ENCODE data around the gene ARIH2.

The ARIH2 gene

DNA sequence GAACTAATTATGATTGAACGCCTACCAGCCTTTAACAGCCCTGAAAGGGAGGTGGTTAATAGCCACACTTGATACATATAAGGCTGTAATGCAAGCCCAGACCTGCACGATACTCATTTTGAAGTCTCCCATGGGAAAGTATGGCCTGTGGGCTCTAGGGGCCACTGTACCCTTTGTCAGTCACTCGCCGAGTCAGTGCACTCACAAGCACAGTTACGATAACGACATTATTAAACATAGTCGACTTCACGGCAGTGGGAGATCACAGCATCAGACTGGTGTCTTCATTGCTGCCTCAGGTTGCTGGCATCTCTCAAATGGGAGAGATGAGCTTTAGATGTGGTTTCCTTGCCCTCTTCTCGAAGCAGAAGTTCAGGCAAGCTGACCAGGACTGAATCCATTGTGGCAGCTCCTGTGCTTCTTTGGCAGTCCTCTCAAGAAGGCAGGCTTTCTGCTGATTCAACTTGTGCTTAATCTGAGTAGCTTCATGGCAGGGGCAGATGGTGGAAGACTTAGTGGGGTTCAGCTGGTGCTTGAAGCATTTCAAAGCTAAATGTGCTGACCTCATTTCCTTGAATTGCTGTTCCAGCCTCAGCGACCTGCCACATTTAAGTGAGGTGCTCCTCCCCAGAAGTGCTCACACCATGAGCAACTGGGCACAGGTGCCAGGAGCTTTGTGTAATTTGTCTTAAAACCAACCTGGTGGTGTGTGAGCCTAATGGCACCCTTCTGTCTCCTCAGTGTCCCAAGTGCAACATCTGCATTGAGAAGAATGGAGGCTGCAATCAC lies 55.6 kb downstream of the ARIH2 start:
- no peak for DNase-seq (ENCODE audit: low read depth in 2 of 2)

DNA sequence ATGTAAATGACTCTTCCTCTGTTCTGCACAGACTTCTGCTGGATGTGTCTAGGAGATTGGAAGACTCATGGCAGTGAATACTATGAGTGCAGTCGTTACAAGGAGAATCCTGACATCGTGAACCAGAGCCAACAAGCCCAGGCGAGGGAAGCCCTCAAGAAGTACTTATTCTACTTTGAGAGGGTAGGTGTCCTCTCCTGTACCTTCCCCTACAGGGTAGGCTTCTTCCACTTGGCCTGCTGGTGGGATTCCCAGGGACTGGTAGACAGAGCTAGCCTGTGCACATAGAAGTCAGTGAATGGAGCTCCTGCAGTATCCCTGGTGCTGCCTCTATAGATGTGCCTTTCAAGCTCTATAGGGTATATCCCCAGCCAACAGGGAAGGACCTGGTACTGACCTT lies 60.8 kb downstream of the ARIH2 start:
- DNase-seq (ENCODE audit: low read depth in 2 of 2), result no peak

GRCh38 chr3:48980295-48980694 lies 61.7 kb downstream of the ARIH2 start:
- no peak for DNase-seq (ENCODE audit: low read depth in 2 of 2)

GRCh38 chr3:48982016-48982415 lies 63.4 kb downstream of the ARIH2 start:
- no peak for DNase-seq (ENCODE audit: low read depth in 2 of 2)

DNA sequence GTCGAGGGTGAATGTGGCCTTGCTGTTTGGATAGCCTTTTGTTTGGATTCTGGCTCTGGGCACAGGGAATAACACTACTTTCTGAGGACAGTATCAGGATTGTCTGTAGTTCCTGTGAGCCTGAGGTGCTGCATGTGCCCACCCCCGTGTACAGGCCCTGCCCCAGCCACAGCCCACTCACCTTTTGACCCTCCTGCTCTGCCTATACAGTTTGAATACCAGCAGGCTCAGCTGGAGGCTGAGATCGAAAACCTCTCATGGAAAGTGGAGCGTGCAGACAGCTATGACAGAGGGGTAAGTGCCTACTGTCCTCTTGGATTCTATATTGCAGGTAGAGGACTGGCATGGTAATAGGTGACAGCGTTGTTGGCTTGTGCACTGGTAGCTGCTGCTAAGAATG lies 64.0 kb downstream of the ARIH2 start:
- DNase-seq (ENCODE audit: low read depth in 2 of 2), result no peak

- no peak for DNase-seq (ENCODE audit: low read depth in 2 of 2)
These were observed 64.5 kb downstream of the ARIH2 start for GRCh38 chr3:48983096-48983495.

DNA sequence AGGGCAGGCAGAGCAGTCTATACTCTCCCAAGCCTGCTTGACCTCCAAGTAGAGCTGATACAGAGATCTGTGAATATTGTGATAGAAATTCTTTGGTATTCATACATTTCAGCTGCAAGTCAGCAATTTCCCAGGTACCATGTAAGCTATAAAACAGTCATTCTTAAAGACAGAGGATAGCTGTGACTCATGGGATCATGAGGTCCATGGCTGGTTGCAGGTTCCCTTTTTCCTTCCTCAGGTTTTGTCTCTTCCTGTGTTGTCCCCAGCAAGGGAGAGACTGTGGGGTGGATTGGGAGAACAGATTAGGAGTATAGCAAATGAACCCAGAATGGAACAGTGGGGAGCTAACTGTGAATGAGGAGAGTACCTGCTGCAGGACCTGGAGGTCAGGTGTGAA lies 66.0 kb downstream of the ARIH2 start:
- DNase-seq (ENCODE audit: low read depth in 2 of 2), result no peak

GRCh38 chr3:48985831-48986376 lies 67.3 kb downstream of the ARIH2 start:
- no peak for DNase-seq (ENCODE audit: low read depth in 2 of 2)

DNA sequence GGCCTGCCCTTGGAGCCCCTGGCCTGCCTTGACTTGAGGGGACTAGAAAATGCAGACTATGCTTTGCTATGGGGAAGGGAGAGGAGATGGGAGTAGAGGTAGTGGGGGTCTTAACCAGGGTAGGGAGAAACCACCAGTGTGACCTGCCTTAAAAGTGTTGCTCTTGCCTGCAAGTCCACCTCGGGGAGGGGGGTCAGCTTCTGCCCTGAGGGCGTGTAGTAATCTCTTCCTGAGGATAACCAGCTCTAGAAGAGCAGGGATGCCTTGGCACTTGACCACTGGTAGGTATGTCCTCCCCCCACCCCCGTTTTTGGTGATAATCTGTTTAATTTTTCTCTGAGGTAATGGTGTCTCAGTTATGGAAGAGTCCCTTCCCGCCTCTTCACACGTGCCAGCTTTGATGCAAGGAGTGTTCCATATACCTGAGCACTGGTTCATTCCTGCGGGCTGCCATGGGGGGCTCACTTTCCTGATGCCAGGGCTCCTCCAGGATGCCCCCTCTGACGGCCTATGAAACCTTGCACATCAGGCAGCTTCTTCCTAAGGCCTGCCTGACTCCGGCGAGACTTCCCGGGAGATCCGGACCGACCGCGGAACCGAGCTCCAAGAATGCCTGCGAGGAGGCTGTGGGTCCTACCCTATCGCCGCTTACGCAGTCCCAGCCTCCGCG lies 70.6 kb downstream of the ARIH2 start:
- no peak for DNase-seq (ENCODE audit: low read depth in 2 of 2)

DNA sequence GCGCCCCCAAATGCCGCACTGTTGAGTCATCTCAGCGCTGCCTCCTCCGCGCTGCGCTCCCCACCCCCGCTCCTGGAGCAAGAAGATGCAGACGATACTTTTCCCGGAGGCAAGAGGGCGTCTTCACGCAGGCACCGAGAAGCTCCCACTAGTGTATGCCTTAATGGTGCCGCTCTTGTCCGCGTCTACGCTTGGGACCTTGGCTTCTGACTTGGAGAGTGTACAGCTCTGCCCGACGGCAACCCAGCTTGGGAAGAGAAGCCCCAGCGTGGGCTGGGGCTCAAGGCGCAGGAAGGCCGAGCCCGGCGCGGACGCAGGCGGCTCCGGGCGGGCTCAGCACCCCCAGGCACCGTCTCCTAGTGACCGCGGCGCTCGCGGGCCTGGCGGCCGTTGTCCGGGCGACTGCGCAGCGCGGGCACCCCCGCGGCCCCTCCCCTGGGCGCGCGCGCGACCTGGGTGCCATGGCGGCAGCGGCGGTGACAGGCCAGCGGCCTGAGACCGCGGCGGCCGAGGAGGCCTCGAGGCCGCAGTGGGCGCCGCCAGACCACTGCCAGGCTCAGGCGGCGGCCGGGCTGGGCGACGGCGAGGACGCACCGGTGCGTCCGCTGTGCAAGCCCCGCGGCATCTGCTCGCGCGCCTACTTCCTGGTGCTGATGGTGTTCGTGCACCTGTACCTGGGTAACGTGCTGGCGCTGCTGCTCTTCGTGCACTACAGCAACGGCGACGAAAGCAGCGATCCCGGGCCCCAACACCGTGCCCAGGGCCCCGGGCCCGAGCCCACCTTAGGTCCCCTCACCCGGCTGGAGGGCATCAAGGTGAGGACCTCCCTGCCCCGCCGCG lies 71.4 kb downstream of the ARIH2 start, which contains the start of gene P4HTM:
P4HTM (plus strand) TSS at position 446 of the 840 bp plus-strand sequence; CDS start at position 462, 16 bp downstream.
- DNase-seq (ENCODE audit: low read depth in 2 of 2), result peak; percentile 74 to 75

DNA sequence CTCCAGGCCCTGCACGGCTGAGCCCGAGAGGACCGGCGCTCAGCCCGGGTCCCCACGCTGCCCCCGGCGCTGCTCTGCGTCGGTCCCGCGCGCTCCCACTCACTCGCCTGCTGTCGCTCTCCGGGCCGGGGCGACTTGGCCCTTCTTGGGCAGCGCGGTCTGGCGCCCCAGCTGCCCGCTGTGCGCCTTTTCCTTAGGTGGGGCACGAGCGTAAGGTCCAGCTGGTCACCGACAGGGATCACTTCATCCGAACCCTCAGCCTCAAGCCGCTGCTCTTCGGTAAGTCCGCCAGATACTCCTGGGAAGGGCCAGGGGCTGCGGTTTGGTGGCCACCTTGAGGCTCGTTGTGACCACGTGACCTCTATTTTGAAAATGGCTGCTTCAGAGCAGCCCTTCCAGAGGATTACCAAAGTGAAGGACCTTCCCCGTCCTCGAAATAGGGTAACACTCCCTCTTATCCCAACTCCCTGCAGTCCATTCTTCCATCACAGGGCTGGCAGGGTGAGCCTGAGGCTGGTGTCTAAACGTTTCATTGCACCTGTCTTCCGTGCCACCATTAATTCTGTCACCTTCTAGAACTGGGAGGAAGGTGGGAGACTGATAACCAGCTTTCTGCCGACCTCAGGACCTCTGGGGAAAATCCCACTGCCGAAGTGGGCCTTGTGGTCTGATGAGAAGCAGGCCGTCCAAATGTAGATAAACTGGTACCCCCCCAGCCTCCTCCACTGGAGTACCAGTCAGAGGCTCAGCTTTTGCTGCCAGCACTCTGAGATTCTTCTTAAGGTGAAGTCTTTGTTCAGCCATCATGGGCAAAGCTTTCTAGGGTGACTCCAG lies 72.2 kb downstream of the ARIH2 start:
- DNase-seq (ENCODE audit: low read depth in 2 of 2), result no peak

GRCh38 chr3:48991851-48992545 lies 73.4 kb downstream of the ARIH2 start:
- no peak for DNase-seq (ENCODE audit: low read depth in 2 of 2)

GRCh38 chr3:48993834-48994233 lies 75.2 kb downstream of the ARIH2 start:
- no peak for DNase-seq (ENCODE audit: low read depth in 2 of 2)

- no peak for DNase-seq (ENCODE audit: low read depth in 2 of 2)
These were observed 78.0 kb downstream of the ARIH2 start for GRCh38 chr3:48996640-48997039.

- no peak for DNase-seq (ENCODE audit: low read depth in 2 of 2)
These were observed 78.5 kb downstream of the ARIH2 start for GRCh38 chr3:48997102-48997635.

DNA sequence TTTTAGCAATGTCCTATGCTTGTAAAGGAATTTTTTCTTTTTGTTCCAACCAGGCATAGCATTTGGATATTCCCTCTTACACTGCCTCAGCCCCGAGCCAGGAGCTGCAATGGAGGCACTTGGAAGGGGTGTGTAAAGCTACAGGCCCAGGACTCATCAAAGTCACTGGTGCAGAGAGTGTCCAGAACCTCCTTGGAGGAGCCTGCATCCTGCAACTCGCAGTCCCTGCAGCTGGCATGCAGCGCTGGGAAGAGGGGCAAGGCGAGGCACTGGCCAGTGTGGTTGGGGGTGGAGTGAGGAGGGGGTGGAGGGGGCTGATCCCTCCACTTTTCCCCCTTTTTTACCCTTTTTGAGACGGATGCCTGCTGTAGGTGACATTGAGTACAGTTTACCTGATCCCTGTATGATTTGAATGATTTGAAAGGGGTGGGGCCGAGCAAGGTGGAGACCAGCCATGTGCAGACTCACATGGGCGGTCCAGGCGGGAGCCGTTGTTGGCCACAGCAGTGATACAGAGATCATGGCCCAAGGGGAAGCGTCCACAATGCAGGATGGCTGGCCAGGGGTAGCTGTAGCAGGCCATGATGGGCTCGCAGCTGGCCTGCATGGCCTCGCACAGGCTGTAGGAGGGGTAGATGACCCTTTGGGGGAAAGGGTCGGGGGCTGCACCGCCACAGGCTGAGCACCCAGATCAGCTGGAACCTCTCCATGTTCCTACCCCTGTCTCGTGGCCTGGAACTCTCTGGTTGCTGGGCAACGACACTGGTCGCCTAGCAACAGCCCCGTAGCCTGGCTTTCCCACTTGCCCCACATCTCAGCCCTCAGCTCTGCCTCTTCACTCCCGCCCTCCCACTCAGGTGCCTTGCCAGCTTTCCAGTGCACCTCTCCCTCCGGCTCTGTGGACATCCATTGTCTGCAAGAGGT lies 79.3 kb downstream of the ARIH2 start:
- DNase-seq (ENCODE audit: low read depth in 2 of 2), result no peak

DNA sequence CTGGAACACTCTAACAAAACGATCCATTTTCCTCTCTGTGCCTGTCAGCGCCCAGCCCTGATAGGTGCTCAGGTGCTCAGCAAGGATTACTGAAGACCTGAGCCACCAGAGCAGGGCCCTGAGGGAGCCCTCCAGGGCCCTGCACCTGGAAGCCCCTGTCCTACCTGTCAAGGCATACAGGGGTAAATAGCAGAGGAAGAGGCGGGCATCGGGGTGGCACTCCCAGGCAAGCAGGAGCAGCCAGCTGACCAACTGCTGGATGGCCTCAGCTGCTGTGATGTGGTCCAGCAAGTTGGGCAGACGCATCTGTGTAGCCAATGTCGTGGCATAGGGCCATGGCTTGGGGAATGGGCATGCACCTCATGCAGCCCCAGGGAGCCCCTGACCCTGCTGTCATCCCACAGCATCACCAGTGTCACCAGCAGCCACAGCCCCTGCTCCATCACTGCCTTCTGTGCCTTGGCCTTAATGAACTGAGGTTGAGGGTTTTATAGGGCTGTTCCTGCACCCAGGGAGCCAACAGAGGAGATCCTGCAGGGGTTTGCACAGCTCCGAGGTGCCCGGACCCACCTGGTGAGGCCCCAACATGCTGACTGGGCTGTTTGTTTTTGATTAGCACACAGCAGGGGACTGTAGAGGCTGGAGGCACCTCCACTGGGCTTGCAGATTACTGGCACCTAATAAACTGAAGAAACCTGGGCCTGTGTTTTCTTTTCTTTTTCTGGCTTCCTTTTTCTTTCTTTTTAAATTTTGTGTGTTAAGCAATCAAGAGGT lies 80.6 kb downstream of the ARIH2 start:
- no peak for DNase-seq (ENCODE audit: low read depth in 2 of 2)

DNA sequence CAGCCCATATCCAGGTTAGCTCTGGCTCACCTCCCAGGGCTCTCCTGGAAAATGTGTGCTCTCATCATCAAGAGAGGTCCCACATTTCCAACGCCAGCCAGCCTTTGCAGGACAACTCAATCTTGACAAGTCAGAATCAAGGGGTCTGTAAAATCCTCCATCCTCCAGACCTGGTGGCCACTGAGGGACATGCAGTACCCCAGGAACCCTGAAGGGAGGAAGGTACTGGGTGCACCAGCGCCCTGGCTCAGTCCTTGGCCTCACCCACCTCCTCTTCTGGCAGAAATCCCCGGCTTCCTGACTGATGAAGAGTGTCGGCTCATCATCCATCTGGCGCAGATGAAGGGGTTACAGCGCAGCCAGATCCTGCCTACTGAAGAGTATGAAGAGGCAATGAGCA lies 82.5 kb downstream of the ARIH2 start:
- no peak for DNase-seq (ENCODE audit: low read depth in 2 of 2)

All from activated CD8-positive, alpha-beta memory T cell treated with anti-CD3 and anti-CD28 coated beads for 4 hours (primary cell).